Peyer's patch (tissue), 4 donors: ENCODE data around the gene IRF1. TPM values are rescaled to one million over a fixed set of nuclear protein-coding genes. Genes with fewer than 3 reads are reported as not detected.

ENCODE experiments used
- DNase-seq, 3 donors: peaks; one replicate each; pipeline ENCODE4 v3.0.0-alpha.2; 2017 to 2019
- H3K27ac ChIP-seq, 4 donors: fragments of 200-600 bp; sonication (generic); one replicate each; pipeline ENCODE4 v1.5.1; 2016 to 2019
- H3K27me3 ChIP-seq, 2 donors: fragments of 200-600 bp; sonication (generic); one replicate each; pipeline ENCODE4 v1.5.1; 2019
- H3K36me3 ChIP-seq, 3 donors: fragments of 200-600 bp; sonication (generic); one replicate each; pipeline ENCODE4 v1.5.1; 2016 to 2019
- H3K4me1 ChIP-seq, 4 donors: fragments of 200-600 bp; sonication (generic); one replicate each; pipeline ENCODE4 v1.5.1; 2016 to 2019
- H3K4me3 ChIP-seq, 4 donors: fragments of 200-600 bp; sonication (generic); 1 replicate in 3 of 4; 2 replicates in 1 of 4; pipeline ENCODE4 v1.5.1; 2016 to 2019; ENCODE audit warnings: mild to moderate bottlenecking in 1 of 4
- H3K9me3 ChIP-seq, 4 donors: fragments of 200-600 bp; sonication (generic); one replicate each; pipeline ENCODE4 v1.5.1; 2016 to 2019; ENCODE audit warnings: mild to moderate bottlenecking in 1 of 4
- CTCF ChIP-seq, 6 experiments: fragments of 450-650 bp in 4 of 6; fragments of 200-600 bp in 2 of 6; sonication (generic) in 1 of 6; IDR thresholded peaks; one replicate each; pipeline ENCODE4 v1.5.1; 2017 to 2019; ENCODE audit warnings: antibody characterized with exemption in 6 of 6, mild to moderate bottlenecking in 3 of 6, moderate library complexity in 1 of 6
- POLR2A ChIP-seq, 2 donors: fragments of 450-650 bp; IDR thresholded peaks; one replicate each; pipeline ENCODE4 v1.5.1; 2017; ENCODE audit warnings: antibody characterized with exemption in 2 of 2, mild to moderate bottlenecking in 2 of 2, moderate library complexity in 2 of 2
- total RNA-seq, 4 donors: library from RNA; depleted of rRNA; stranded (reverse); fragments of >200 nt; gene quantifications; one replicate each; pipeline ENCODE4 v1.1.0, GENCODE V29; 2016

IRF1 gene
- total RNA-seq, 4 donors from 2014 or later = 92.7 to 152 (median 122) TPM

GRCh38 chr5:132474131-132474723, 16.3 kb downstream of the IRF1 start:
- Histone ChIP-seq H3K27ac (peak overlapping the region; percentile 68 to 93 (median 80)), H3K4me3 (no peak overlapping the region), H3K4me1 (peaks cover 17 to 94% (median 50%) of the 10 kb centered on the region in 4 donors), H3K36me3 (no peaks in the 10 kb centered on the region), H3K9me3 (no peaks in the 10 kb centered on the region), H3K27me3 (no peaks in the 10 kb centered on the region)
- TF ChIP-seq CTCF (IDR thresholded peaks at IDR 0.05) = no peak
- TF ChIP-seq POLR2A (IDR thresholded peaks at IDR 0.05) = no peak
- DNase-seq = peak in 2 of 3 donors; percentile 16 to 36

GRCh38 chr5:132473668-132474067, 16.9 kb downstream of the IRF1 start:
- H3K27ac ChIP-seq = peak overlapping the region; percentile 73 to 82 (median 77)
- peak in 2 of 3 donors; percentile 20 to 45 for DNase-seq
- no peak overlapping the region for H3K4me3 ChIP-seq
- peaks cover 17 to 93% (median 49%) of the 10 kb centered on the region in 4 donors for H3K4me1 ChIP-seq
- no peaks in the 10 kb centered on the region for H3K36me3 ChIP-seq
- TF ChIP-seq POLR2A (IDR thresholded peaks at IDR 0.05) (no peak), CTCF (IDR thresholded peaks at IDR 0.05) (no peak)
- H3K27me3 ChIP-seq = no peaks in the 10 kb centered on the region
- no peaks in the 10 kb centered on the region for H3K9me3 ChIP-seq

- TF ChIP-seq POLR2A (IDR thresholded peaks at IDR 0.05) (no peak), CTCF (IDR thresholded peaks at IDR 0.05) (no peak)
- Histone ChIP-seq H3K9me3 (no peaks in the 10 kb centered on the region), H3K4me3 (no peak overlapping the region), H3K27me3 (no peaks in the 10 kb centered on the region), H3K36me3 (no peaks in the 10 kb centered on the region), H3K27ac (peak overlapping the region; percentile 73 to 82 (median 77)), H3K4me1 (peaks cover 15 to 91% (median 47%) of the 10 kb centered on the region in 4 donors)
- DNase-seq = peak; percentile 51 to 94 (median 88)
Measured at GRCh38 chr5:132473019-132473531, 17.5 kb downstream of the IRF1 start.

- no peak overlapping the region for H3K4me3 ChIP-seq
- peak in 2 of 3 donors; percentile 29 to 45 for DNase-seq
- TF ChIP-seq CTCF (IDR thresholded peaks at IDR 0.05) = no peak
- TF ChIP-seq POLR2A (IDR thresholded peaks at IDR 0.05) = no peak
- no peaks in the 10 kb centered on the region for H3K36me3 ChIP-seq
- peaks cover 11 to 90% (median 42%) of the 10 kb centered on the region in 4 donors for H3K4me1 ChIP-seq
- H3K27ac ChIP-seq = peak overlapping the region in 3 of 4 donors; percentile 73 to 82 (median 78)
- H3K9me3 ChIP-seq = no peaks in the 10 kb centered on the region
- H3K27me3 ChIP-seq = no peaks in the 10 kb centered on the region
Measured at GRCh38 chr5:132472431-132472830, 18.1 kb downstream of the IRF1 start.

- TF ChIP-seq POLR2A (IDR thresholded peaks at IDR 0.05) (no peak), CTCF (IDR thresholded peaks at IDR 0.05) (no peak)
- Histone ChIP-seq H3K36me3 (no peaks in the 10 kb centered on the region), H3K4me3 (no peak overlapping the region), H3K27me3 (no peaks in the 10 kb centered on the region), H3K4me1 (peaks cover 11 to 90% (median 42%) of the 10 kb centered on the region in 4 donors), H3K9me3 (no peaks in the 10 kb centered on the region), H3K27ac (peak overlapping the region; percentile 28 to 82 (median 76))
- peak in 2 of 3 donors; percentile 47 to 51 for DNase-seq
Measured at GRCh38 chr5:132471944-132472343, 18.6 kb downstream of the IRF1 start.
